ENCODE measurements around the gene RPL5.
"Not testable (repeated sequence)": the region's sequence is repeated elsewhere in the genome, so short reads cannot be mapped to it uniquely, and the experiment has no call there.

Gene RPL5

DNA sequence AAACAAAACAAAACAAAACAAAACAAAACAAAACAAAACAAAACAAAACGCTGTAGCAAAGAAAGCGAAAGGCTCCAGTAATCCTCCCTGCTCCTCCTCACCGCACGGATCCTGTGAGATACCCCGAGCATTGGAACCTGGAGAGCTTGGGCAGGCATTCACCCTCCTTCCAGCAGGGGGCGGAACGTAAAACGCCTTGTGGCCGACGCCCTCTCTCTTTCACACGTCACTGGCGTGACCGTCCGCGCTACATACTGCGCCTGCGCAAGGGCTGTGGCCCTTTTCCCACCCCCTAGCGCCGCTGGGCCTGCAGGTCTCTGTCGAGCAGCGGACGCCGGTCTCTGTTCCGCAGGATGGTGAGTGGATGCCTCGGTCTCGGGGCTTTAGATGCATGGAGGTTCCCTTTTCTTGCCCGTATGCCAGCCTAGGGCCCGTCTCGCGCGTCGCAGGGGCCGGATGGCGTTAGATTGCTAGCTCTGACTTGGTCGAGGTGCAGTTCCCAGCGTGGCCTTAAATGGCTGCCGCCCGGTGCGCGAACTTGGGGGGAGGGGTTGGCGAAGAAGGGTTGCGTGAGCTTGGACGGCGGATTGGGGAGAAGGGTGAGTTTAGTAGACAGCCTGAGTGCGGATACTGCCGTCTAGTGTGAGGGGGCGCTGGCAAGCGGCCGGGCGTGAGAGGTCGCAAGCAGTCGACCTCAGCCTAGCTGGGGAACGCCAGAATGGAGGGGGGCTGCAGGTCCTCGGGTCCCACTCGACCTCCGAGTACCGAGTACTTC is at the start of gene RPL5:
RPL5 (plus strand) TSS at position 279 of the 775 bp plus-strand sequence; CDS start at position 354, 75 bp downstream.
- in situ Hi-C loops (cut with HindIII; ENCODE audit: low sequenced_read_pairs): no loop called here

DNA sequence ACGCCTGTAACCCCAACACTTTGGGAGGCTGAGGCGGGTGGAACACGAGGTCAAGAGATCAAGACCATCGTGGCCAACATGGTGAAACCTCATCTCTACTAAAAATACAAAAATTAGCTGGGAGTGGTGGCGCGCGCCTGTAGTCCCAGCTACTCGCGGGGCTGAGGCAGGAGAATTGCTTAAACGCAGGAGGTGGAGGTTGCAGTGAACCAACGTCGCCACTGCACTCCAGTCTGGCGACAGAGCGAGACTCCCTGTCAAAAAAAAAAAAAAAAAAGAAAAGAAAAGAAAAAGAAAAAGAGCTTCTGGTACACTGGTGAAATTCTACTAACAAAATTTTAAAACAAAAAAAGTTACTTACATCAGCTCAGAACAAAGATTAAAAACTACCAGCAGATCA is 48.3 kb upstream of the RPL5 start:
- in situ Hi-C loops (cut with HindIII; ENCODE audit: low sequenced_read_pairs): not testable (repeated sequence)

DNA sequence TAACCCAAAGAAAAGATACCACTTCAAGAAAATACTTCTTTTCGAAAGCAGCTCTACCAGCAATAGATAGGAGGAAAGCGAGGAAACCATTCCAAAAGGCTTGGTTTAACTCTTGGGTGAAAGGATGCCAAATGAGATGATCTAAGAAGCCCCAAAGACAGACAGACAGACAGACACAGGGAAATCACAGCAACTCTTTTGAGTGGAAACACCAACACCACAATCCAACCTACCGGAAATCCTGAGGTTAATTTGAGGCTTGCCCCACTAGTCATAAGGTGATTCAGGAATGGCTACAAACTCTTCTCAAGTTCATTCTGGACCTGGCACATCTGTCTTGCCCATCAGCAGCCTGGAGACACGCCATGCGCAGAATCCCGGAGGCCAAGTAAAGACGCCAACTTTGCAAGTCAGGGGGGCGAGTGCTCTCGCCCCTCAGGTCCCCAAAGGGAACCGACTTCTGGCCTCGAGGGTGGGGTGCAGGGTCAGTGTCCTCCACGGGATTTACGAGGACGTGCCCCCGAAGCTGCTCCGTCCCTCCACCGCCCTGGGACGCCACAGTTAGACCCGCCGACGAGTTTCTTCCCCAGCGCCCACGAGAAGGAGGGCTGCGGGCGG is 47.7 kb upstream of the RPL5 start:
- in situ Hi-C loops (cut with HindIII; ENCODE audit: low sequenced_read_pairs): no loop called here

DNA sequence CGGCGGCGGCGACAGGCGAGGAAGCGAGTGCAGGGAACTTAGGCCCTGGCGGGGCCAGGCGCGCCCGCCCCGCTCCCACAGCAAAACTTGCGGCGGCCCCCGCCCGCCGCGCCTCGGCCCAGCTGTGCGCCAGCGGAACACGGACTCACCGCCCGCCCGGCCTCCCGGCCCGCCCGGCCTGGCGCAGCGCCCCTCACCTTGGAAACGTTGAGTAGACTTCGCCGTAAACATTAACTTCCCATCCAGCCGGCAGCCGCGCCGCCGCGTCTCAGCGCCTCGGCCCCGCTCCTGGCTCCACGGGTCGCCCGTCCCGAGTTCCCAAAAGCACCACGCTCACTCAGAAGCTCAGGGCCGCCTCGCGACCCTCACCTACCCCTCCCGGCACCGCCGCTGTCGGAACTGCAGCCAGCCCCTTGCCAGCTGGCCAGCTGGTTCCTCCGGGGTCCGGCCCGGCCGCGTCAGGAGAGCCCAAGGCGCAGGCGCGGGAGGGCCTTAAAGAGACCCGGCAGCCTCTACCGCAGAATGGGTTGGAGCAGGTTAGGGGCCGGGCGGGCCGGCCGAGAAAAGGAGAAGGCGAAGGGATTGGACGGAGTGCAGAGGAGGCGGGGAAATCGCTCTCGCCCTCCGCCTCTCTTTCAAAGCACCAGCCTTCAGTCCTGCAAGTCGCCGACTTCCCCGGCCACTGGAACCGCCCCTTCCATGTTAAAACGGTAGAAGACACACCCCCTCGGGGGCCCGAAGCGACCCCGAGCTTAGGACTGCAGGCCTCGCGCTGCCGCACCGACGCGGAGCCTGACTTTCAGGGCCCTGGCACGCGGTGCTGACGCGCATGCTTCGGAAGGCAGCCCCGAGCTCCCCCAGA is 47.0 kb upstream of the RPL5 start, which contains the start of gene EVI5:
EVI5 (minus strand) TSS at position 470 of the 862 bp plus-strand sequence. CDS start 48,562 bp downstream, outside the sequence.
- in situ Hi-C loops (cut with HindIII; ENCODE audit: low sequenced_read_pairs): no loop called here

DNA sequence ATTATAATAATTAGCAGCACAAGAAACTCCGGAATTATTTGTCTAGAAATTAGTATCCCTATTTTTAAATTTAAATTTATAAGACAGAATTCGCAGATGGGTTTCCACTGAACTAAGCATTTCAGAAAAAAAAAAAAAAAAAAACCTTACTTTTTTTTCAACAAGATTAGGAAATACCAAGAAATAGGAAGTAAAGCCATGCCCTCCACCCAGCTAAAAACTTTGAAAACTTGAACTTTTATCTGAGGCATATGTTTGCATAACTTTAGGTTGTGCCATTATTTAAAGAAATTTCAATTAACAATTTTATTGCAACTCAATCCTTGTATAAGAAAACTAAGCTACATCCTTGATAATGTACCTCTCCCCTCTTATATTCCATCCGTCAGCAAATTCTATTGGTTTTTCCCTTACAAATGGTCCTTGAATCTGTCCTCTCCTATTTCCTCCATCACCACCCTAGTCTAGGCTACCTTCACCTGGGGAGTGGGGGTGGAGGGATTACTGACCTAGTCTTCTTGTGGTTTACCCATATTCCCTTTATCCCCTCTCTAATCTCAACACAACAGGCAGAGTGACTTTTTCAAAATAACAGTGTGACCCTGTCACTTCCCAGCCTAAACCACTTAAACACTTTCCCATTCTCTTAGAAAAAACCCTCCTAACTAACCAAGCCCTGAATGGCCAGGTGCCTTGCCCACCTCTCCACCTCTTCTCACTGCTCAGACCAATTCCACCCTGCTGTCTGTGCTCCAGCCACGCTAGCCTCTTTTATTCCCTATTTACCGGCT is 45.5 kb upstream of the RPL5 start:
- in situ Hi-C loops (cut with HindIII; ENCODE audit: low sequenced_read_pairs): no loop called here

DNA sequence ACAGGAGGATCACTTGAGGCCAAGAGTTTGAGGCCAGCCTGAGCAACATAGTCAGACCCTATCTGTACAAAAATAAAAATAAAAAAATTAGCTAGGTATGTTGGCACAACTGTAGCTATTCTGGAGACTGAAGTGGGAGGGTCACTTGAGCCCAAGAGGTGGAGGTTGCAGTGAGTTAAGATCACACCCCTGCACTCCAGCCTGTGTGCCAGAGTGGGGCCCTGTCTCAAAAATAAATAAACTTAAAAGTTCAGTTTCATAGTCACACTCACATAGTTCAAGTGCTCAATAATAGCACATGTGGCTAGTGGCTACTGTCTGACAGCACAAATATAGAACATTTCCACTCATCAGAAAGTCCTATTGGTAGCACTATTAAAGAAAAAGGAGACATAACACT is 41.8 kb upstream of the RPL5 start:
- in situ Hi-C loops (cut with HindIII; ENCODE audit: low sequenced_read_pairs): no loop called here

DNA sequence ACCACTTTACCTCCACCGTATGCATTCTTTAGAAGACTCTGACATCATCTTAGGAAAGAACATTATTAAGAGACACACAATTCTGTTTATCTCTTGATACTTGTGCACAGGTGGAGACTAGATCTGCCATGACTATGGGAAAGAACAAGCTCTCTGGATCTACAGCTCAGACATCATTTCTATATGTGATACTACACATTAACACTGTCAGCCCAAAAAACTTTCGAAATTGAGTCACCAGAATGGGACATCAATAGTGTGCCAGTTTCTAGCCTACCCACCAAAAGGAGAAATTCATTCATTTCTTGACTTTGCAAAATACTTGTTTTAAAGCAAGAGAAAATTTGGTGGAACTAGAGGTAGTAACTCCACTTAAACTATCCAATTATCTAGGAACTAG is 41.0 kb upstream of the RPL5 start:
- in situ Hi-C loops (cut with HindIII; ENCODE audit: low sequenced_read_pairs): no loop called here

DNA sequence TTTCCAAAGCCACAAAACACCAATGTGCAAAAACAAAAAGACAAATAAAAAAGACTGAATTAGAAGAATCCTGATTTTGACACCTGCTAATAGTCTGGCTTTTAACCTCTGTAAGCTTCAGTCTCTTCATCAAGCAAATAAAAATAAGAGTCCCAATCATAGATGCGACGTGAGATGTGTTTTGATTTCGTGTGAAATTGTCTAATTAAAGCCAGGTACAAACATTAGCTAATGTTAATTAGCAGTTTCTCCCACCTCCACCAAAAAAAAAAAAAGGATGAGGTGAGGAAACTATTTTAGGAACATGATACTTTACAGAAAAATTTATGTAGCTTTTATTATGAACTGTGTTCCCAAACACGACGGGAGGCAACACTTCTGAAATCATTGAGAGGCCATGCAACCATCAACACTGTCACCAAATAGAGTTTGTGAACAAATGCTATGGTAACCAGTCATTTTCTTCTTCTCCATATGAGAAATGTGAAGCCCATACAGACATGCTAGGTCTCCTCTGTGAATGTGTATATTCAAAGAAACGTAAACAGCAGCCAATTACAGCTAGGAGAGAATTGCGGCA is 40.3 kb upstream of the RPL5 start:
- in situ Hi-C loops (cut with HindIII; ENCODE audit: low sequenced_read_pairs): no loop called here

DNA sequence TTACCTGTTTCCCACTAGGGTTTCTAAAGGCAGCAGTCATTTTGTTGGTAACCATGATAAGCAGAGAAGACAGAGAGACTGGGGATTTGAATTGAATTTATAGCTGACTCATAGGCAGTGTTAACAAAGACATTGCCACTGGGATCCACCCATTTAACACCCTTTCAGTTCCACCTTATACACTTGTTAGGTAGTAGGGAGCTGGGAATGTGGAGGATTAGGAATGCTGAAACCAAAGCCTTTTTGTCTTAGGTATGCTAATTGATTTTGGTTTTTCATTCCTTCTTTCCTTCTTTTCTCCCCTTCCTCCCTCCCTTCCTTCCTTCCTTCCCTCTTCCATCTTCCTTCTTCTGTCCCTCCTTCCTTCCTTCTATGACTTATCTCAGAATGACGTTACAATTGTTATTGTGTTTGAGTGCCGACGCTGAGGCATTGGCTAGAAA is 39.5 kb upstream of the RPL5 start:
- in situ Hi-C loops (cut with HindIII; ENCODE audit: low sequenced_read_pairs): no loop called here

DNA sequence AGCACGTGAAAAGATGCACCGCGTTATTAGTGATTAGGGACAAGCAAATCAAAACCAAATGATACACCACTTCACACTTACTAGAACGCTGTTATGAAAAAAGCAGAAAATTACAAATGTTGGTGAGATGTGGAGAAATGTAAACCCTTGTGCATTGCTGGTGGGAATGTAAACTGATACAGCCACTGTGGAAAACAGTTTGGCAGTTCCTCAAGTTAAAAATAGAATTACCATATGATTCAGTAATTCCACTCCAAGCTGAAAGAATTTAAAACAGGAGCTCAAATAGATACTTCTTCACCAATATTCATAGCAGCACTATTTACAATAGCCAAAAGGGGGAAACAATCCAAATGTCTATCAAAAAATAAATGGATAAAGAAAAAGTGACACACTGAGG is 36.7 kb upstream of the RPL5 start:
- in situ Hi-C loops (cut with HindIII; ENCODE audit: low sequenced_read_pairs): no loop called here

DNA sequence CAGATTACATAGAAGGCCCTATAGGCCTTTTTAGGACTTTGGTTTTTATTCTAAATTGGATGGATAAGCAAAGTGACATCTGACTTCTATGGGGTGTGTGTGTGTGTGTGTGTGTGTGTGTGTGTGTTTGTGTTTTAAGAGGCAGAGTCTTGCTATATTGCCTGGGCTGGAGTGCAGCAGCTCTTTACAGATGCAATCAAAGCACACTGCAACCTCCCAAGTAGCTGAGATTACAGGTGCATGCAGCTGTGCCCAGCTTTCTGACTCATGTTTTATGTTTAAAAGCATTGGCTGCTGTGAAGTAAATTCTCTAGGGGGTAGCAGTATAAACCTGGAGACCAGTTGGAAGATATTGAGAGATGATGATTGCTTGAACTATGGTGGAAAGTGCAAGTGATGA is 34.5 kb upstream of the RPL5 start:
- in situ Hi-C loops (cut with HindIII; ENCODE audit: low sequenced_read_pairs): no loop called here

DNA sequence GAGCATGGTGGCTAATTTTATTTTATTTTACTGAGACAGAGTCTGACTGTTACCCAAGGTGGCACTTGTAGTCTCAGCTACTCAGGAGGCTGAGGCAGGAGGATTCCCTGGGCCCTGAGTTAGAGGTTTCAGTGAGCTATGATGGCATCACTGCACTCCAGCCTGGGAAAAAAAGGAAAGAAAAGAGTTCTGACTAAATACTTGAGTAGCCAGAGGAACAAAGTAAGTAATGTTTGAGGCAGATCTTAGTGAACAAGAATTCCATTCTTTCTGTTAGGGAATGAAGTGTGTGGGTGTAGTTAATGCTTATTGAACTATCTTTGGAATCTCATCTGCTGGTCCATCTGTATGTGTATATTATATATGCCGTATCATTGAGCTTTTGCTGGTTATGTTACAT is 33.9 kb upstream of the RPL5 start:
- in situ Hi-C loops (cut with HindIII; ENCODE audit: low sequenced_read_pairs): no loop called here

DNA sequence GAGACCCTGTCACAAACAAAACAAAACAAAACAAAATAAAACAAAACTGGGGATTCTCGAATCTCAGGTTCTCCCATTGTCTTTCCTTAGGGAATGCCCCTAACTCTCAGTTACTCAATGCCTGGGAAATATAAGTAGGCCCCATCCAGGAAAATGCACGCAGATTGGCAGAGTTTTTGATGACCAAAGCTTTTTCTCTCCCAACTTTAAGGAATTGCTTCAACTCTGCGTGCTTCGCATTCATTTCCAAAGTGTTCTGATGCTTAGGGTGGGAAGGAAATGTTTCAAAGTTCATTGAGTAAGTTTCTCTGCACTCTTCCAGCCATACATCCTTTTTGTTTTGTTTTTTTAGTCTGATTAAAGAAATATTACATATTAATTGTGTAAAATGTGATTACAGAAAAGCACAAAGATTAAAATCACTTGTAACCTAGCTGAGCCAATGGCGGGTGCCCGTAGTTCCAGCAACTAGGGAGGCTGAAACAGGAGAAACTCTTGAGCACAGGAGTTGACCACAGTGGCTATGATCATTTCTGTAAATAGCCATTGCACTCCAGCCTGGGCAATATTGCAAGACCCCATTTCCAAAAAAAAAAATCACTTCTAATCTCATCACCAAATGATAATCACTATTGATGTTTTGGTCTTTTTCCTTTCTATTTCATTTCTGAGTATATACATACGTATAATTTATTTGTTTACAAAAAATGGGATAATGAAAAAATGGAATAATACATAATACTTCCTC is 28.5 kb upstream of the RPL5 start:
- in situ Hi-C loops (cut with HindIII; ENCODE audit: low sequenced_read_pairs): loop anchor here (25.0 kb wide), 1 partner anchor 291 kb away; no protein-coding TSS in a partner anchor

DNA sequence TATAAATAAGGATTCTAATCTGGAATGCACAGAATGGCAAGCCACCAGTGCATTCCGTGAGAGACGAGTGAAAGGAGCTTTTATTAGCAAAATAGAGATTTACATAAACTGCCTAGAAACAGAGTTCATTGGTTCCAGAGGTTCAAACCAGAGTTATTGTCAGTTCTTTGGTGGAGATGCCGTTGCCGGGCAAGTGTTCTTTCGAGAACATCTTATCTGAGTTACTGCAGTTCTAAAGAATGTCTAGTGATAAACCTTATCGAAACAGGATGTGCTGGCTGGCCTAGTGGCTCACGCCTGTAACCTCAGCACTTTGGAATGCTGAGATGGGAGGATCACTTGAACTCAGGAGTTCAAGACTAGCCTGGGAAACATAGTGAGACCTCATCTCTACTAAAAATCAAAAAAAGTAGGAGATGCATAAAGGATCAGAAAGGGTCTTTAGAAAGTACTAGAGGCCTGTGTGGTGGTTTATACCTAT is 27.1 kb upstream of the RPL5 start:
- in situ Hi-C loops (cut with HindIII; ENCODE audit: low sequenced_read_pairs): loop anchor here (25.0 kb wide), 1 partner anchor 292 kb away; no protein-coding TSS in a partner anchor

DNA sequence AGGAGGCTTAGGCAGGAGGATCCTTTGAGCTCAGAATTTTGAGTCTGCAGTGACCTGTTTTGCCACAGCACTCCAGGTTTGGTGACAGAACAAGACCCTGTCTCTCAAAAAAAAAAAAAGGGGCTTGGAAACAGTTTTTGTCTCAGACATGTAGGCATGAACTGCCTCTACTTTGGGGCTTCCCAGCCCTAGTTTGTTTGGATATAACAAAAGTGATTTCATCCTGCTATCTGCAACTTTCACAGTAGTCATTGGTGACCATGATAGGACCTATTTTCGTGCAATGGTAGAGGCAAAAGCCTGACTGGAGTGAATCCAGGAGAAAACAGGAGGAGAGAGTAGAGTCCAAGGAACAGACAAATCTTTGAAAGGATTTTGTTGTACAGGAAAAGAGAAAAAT is 26.6 kb upstream of the RPL5 start:
- in situ Hi-C loops (cut with HindIII; ENCODE audit: low sequenced_read_pairs): loop anchor here (25.0 kb wide), 1 partner anchor 293 kb away; no protein-coding TSS in a partner anchor

DNA sequence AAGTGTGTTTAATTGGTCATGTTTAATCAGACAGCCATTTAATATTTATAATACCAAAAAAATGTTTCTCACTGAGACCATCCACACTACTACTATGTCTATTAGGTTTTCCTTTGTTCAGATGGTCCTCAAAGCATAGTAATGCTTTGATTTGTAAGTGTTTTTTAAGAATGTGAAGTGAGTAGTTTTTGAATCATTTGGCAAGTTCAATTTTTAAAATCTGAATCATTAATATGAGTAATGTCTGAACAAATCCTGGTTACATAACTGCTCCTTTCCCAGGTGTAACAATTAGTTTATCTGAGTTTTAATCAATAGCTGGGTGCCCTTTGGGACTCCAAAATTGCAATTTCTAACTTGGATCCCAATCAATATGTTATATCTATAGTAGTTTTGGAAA is 23.5 kb upstream of the RPL5 start:
- in situ Hi-C loops (cut with HindIII; ENCODE audit: low sequenced_read_pairs): loop anchor here (25.0 kb wide), 1 partner anchor 296 kb away; no protein-coding TSS in a partner anchor

DNA sequence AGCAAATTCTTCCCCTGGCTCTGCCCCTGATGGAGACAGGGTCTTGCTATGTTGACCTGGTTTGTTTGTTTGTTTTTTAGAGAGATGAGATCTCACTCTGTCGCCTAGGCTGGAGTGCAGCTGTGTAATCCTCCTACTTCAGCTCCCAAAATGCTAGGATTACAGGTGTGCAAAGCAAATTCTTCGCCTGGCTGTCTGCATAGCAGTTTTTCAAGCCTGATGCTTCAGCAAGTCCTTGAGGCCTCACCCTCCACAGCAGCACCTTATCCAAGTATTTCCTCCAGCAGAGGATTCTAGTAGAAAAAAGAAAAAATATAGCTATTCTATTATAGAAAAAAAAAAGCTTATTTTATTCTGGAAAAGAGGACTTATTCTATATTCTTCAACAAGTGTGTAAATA is 15.1 kb upstream of the RPL5 start:
- in situ Hi-C loops (cut with HindIII; ENCODE audit: low sequenced_read_pairs): loop anchor here (5.0 to 25.0 kb wide), 3 partner anchors 58 to 304 kb away; no protein-coding TSS in a partner anchor

DNA sequence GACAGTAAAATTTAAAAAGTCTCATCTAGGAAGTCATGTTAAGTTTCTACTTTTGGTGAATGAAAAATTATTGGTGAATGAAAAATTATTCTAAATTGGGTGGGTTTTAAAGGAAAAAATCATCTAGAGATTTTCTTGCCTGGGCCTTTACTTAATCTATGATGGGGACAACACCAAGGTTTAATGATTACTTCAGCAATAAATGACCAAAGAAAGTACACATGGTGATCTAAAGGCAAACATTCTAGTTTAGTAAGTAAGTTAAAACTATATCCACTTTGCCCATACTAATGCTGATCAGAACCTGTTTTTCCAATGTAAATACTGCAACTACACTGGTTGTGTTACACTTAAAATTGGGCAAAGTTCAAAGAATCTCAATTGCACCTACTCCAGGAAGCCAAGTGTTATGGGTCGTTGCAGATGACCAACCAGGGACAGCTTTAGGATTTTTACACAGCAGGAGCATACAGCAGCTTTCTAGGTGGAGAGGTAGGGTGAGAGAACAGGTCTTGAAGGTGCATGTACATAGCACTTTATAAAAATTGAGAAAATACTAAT is 14.6 kb upstream of the RPL5 start:
- in situ Hi-C loops (cut with HindIII; ENCODE audit: low sequenced_read_pairs): loop anchor here (5.0 to 25.0 kb wide), 3 partner anchors 58 to 305 kb away; no protein-coding TSS in a partner anchor

Measured in endothelial cell of hepatic sinusoid (primary cell).